Muscle of arm (tissue), 14 donors: ENCODE data around the gene SRRM2. TPM values are rescaled to one million over a fixed set of nuclear protein-coding genes. Genes with fewer than 3 reads are reported as not detected.

Source experiments
- DNase-seq: peaks from one replicate; pipeline ENCODE4 v3.0.0-alpha.2; 2013
- long read RNA-seq, 11 donors: transcript quantifications; one replicate each; lab custom pipeline, GENCODE V29; 2026
- polyA plus RNA-seq, 12 donors: library from polyadenylated mRNA; unstranded; fragments of 120-200 nt; gene quantifications; one replicate each; pipeline ENCODE4 v1.2.1, GENCODE V29; 2013; ENCODE audit not compliant: insufficient read length in 12 of 12

Gene SRRM2
- polyA plus RNA-seq = 1,000 to 10,000 TPM in 1 of 12 donors, 100 to 1,000 TPM in 11; 311 to 1,481 (median 496) TPM
- long read RNA-seq, donor 1, transcript SRRM2-212 (2 exons, 1,118 nt) = major isoform, 54 of 506 reads
- long read RNA-seq, donor 1, transcript SRRM2-213 (2 exons, 732 nt) = minor isoform, 34 of 506 reads
- long read RNA-seq, donor 1, transcript SRRM2-218 (3 exons, 1,759 nt) = minor isoform, 43 of 506 reads
- long read RNA-seq, donor 1, transcript SRRM2-226 (4 exons, 461 nt) = minor isoform, 18 of 506 reads
- long read RNA-seq, donor 1, partial matches to known transcripts = 330 of 506 reads
- long read RNA-seq, donor 1, other reads (novel, unspliced or antisense) = 0 of 506 reads
- long read RNA-seq, donor 2, transcript SRRM2-213 (2 exons, 732 nt) = major isoform, 34 of 250 reads
- long read RNA-seq, donor 2, transcript SRRM2-218 (3 exons, 1,759 nt) = minor isoform, 14 of 250 reads
- long read RNA-seq, donor 2, transcript SRRM2-212 (2 exons, 1,118 nt) = minor isoform, 25 of 250 reads
- long read RNA-seq, donor 2, transcript SRRM2-230 (11 exons, 3,314 nt) = minor isoform, 5 of 250 reads
- long read RNA-seq, donor 2, partial matches to known transcripts = 144 of 250 reads
- long read RNA-seq, donor 2, other reads (novel, unspliced or antisense) = 5 of 250 reads
- long read RNA-seq, donor 3, transcript SRRM2-218 (3 exons, 1,759 nt) = minor isoform, 15 of 151 reads
- long read RNA-seq, donor 3, transcript SRRM2-213 (2 exons, 732 nt) = minor isoform, 13 of 151 reads
- long read RNA-seq, donor 3, transcript SRRM2-212 (2 exons, 1,118 nt) = major isoform, 20 of 151 reads
- long read RNA-seq, donor 3, partial matches to known transcripts = 85 of 151 reads
- long read RNA-seq, donor 3, other reads (novel, unspliced or antisense) = 0 of 151 reads
- long read RNA-seq, donor 4, transcript SRRM2-218 (3 exons, 1,759 nt) = minor isoform, 12 of 125 reads
- long read RNA-seq, donor 4, transcript SRRM2-213 (2 exons, 732 nt) = minor isoform, 15 of 125 reads
- long read RNA-seq, donor 4, transcript SRRM2-212 (2 exons, 1,118 nt) = major isoform, 22 of 125 reads
- long read RNA-seq, donor 4, partial matches to known transcripts = 61 of 125 reads
- long read RNA-seq, donor 4, other reads (novel, unspliced or antisense) = 0 of 125 reads
- long read RNA-seq, donor 5, transcript SRRM2-212 (2 exons, 1,118 nt) = major isoform, 48 of 419 reads
- long read RNA-seq, donor 5, transcript SRRM2-213 (2 exons, 732 nt) = minor isoform, 25 of 419 reads
- long read RNA-seq, donor 5, transcript SRRM2-218 (3 exons, 1,759 nt) = minor isoform, 23 of 419 reads
- long read RNA-seq, donor 5, transcript SRRM2-209 (3 exons, 711 nt) = minor isoform, 19 of 419 reads
- long read RNA-seq, donor 5, partial matches to known transcripts = 239 of 419 reads
- long read RNA-seq, donor 5, other reads (novel, unspliced or antisense) = 11 of 419 reads
- long read RNA-seq, donor 6, transcript SRRM2-213 (2 exons, 732 nt) = minor isoform, 15 of 193 reads
- long read RNA-seq, donor 6, transcript SRRM2-218 (3 exons, 1,759 nt) = minor isoform, 11 of 193 reads
- long read RNA-seq, donor 6, transcript SRRM2-212 (2 exons, 1,118 nt) = major isoform, 20 of 193 reads
- long read RNA-seq, donor 6, transcript SRRM2-225 (1 exons, 914 nt) = minor isoform, 9 of 193 reads
- long read RNA-seq, donor 6, partial matches to known transcripts = 125 of 193 reads
- long read RNA-seq, donor 6, other reads (novel, unspliced or antisense) = 0 of 193 reads
- long read RNA-seq, donor 7, transcript SRRM2-213 (2 exons, 732 nt) = minor isoform, 11 of 213 reads
- long read RNA-seq, donor 7, transcript SRRM2-212 (2 exons, 1,118 nt) = major isoform, 18 of 213 reads
- long read RNA-seq, donor 7, transcript SRRM2-209 (3 exons, 711 nt) = minor isoform, 8 of 213 reads
- long read RNA-seq, donor 7, transcript SRRM2-218 (3 exons, 1,759 nt) = minor isoform, 5 of 213 reads
- long read RNA-seq, donor 7, partial matches to known transcripts = 154 of 213 reads
- long read RNA-seq, donor 7, other reads (novel, unspliced or antisense) = 0 of 213 reads
- long read RNA-seq, donor 8, transcript SRRM2-213 (2 exons, 732 nt) = minor isoform, 31 of 335 reads
- long read RNA-seq, donor 8, transcript SRRM2-212 (2 exons, 1,118 nt) = major isoform, 65 of 335 reads
- long read RNA-seq, donor 8, transcript SRRM2-218 (3 exons, 1,759 nt) = minor isoform, 19 of 335 reads
- long read RNA-seq, donor 8, transcript SRRM2-209 (3 exons, 711 nt) = minor isoform, 15 of 335 reads
- long read RNA-seq, donor 8, partial matches to known transcripts = 166 of 335 reads
- long read RNA-seq, donor 8, other reads (novel, unspliced or antisense) = 0 of 335 reads
- long read RNA-seq, donor 9, transcript SRRM2-213 (2 exons, 732 nt) = minor isoform, 5 of 600 reads
- long read RNA-seq, donor 9, transcript SRRM2-212 (2 exons, 1,118 nt) = major isoform, 14 of 600 reads
- long read RNA-seq, donor 9, transcript SRRM2-209 (3 exons, 711 nt) = minor isoform, 8 of 600 reads
- long read RNA-seq, donor 9, transcript SRRM2-218 (3 exons, 1,759 nt) = minor isoform, 5 of 600 reads
- long read RNA-seq, donor 9, partial matches to known transcripts = 560 of 600 reads
- long read RNA-seq, donor 9, other reads (novel, unspliced or antisense) = 0 of 600 reads
- long read RNA-seq, donor 10, transcript SRRM2-209 (3 exons, 711 nt) = minor isoform, 6 of 631 reads
- long read RNA-seq, donor 10, transcript SRRM2-212 (2 exons, 1,118 nt) = major isoform, 38 of 631 reads
- long read RNA-seq, donor 10, transcript SRRM2-230 (11 exons, 3,314 nt) = minor isoform, 8 of 631 reads
- long read RNA-seq, donor 10, transcript SRRM2-218 (3 exons, 1,759 nt) = minor isoform, 11 of 631 reads
- long read RNA-seq, donor 10, partial matches to known transcripts = 305 of 631 reads
- long read RNA-seq, donor 10, other reads (novel, unspliced or antisense) = 238 of 631 reads
- long read RNA-seq, donor 11, transcript SRRM2-213 (2 exons, 732 nt) = minor isoform, 12 of 143 reads
- long read RNA-seq, donor 11, transcript SRRM2-209 (3 exons, 711 nt) = minor isoform, 6 of 143 reads
- long read RNA-seq, donor 11, transcript SRRM2-212 (2 exons, 1,118 nt) = major isoform, 31 of 143 reads
- long read RNA-seq, donor 11, transcript SRRM2-218 (3 exons, 1,759 nt) = minor isoform, 15 of 143 reads
- long read RNA-seq, donor 11, partial matches to known transcripts = 66 of 143 reads
- long read RNA-seq, donor 11, other reads (novel, unspliced or antisense) = 0 of 143 reads

- peak; percentile 98 for DNase-seq
These were observed at the start of gene SRRM2 for GRCh38 chr16:2752035-2752849. TSS of gene SRRM2 (plus strand) at chr16:2752638. CDS start at chr16:2756365, 3,727 bp downstream.

GRCh38 chr16:2702871-2703745 lies 49.3 kb upstream of the SRRM2 start:
- no peak for DNase-seq

- DNase-seq = no peak
These were observed 48.1 kb upstream of the SRRM2 start for GRCh38 chr16:2704166-2704982.

- no peak for DNase-seq
These were observed 47.5 kb upstream of the SRRM2 start for GRCh38 chr16:2704983-2705275.

- no peak for DNase-seq
These were observed 47.1 kb upstream of the SRRM2 start for GRCh38 chr16:2705351-2705750.

GRCh38 chr16:2706085-2706484 lies 46.4 kb upstream of the SRRM2 start:
- no peak for DNase-seq

- no peak for DNase-seq
These were observed 45.7 kb upstream of the SRRM2 start for GRCh38 chr16:2706611-2707311.

GRCh38 chr16:2707368-2708289 lies 44.8 kb upstream of the SRRM2 start:
- no peak for DNase-seq

- no peak for DNase-seq
These were observed 44.2 kb upstream of the SRRM2 start for GRCh38 chr16:2708290-2708639.

- DNase-seq = no peak
These were observed 43.4 kb upstream of the SRRM2 start for GRCh38 chr16:2708955-2709587.

GRCh38 chr16:2709588-2709984 lies 42.9 kb upstream of the SRRM2 start:
- DNase-seq = no peak

- DNase-seq = no peak
These were observed 42.3 kb upstream of the SRRM2 start for GRCh38 chr16:2710021-2710710.
